OCI-LY7 (cell line): ENCODE measurements around the gene RSBN1.

Experiments used
- EZH2phosphoT487 ChIP-seq: fragments of 200-600 bp; sonication (generic); IDR thresholded peaks from 2 replicates; pipeline ENCODE4 v1.6.1; 2018; ENCODE audit warnings: low read depth, borderline replicate concordance, mild to moderate bottlenecking, mixed run types, antibody characterized with exemption, low read length, moderate library complexity, mixed read lengths
- TF ChIP-seq, protein P1 (sequence below): fragments of 200-600 bp; sonication (generic); conservative IDR thresholded peaks from 2 replicates; pipeline ENCODE4 v1.5.1; 2014; ENCODE audit warnings: mild to moderate bottlenecking, antibody characterized with exemption, low read length, moderate library complexity, mixed read lengths

GRCh38 chr1:113802367-113803007 lies 9.8 kb downstream of the RSBN1 start:
- TF ChIP-seq, protein P1, sequence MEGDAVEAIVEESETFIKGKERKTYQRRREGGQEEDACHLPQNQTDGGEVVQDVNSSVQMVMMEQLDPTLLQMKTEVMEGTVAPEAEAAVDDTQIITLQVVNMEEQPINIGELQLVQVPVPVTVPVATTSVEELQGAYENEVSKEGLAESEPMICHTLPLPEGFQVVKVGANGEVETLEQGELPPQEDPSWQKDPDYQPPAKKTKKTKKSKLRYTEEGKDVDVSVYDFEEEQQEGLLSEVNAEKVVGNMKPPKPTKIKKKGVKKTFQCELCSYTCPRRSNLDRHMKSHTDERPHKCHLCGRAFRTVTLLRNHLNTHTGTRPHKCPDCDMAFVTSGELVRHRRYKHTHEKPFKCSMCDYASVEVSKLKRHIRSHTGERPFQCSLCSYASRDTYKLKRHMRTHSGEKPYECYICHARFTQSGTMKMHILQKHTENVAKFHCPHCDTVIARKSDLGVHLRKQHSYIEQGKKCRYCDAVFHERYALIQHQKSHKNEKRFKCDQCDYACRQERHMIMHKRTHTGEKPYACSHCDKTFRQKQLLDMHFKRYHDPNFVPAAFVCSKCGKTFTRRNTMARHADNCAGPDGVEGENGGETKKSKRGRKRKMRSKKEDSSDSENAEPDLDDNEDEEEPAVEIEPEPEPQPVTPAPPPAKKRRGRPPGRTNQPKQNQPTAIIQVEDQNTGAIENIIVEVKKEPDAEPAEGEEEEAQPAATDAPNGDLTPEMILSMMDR = no peak
- no peak for TF ChIP-seq EZH2phosphoT487
